ENCODE results near the gene ANO2.
"Not testable (repeated sequence)": the region's sequence is repeated elsewhere in the genome, so short reads cannot be mapped to it uniquely, and the experiment has no call there.

Gene ANO2

DNA sequence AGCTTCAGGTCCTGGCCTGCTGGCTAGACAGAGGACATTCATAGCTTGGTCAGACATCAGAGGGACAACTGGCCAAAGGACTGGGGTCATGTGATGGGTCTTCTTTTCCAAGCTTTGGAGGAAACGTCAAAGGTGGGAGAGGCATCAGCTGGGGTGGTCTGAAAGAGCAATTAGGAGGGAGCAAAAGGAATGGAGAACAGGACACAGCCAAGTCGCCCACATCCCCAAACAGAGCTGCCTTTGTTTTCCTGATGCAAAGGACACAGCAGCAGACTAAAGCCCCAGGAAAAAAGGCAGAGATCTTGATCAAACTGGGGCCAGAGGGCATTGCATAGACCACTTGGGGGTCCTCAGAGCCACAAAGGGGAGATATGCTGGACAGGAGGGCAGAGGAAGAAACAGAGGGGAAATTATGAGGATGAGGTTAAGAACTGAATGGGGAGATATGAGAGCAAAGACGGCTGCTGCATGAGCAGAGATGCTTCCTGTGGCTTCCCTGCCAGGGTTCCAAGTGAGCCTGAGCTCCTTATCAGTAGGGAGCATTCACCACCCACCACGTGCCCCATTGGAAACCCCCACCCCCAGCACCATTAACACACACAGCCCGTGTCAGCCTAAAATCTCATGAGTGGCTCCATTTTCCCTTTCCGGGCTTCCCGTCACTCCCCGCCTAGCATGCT, 62.4 kb downstream of the ANO2 start:
- no peak for DNase-seq

DNA sequence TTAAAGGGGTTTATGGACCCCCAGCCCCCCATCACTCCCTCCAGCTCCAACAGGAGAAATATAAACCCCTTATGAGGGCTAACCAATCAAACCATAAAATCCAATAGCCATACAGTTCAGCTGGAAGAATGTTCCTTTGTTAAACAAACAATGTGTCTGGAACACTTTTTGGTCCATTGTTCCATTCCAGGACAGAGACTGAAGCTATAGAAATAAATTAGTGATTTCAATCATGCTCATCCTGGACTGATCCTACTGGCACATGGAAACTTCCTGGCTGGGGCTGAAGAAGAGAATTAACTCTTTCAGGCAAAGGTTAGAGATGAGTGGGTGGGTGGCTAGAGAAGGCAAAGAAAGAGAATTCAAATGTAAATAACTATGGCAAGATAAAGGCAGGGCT, 63.4 kb downstream of the ANO2 start:
- no peak for DNase-seq

DNA sequence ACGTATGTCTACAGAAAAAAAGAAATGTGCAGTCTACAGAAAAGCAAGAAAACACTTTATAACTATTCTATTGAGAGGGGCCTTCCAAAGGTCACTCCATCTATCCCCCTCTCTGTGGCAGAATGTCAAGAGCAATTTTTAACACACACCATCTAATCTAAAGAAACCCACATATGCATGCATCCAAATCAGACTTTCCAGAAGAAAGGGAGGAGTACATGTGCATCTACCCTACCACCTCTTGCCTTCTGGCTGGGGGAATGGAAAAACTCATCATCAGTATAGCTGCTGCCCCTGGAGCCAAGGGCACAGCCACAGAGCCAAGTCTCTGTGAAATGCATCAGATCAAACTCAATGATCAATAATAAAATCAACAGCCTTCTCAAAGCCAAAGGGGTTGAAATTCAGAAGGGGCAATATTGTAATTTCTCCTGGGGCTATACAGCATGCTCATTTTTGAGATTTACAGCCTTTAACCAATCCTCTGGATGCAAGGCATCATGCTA, 63.9 kb downstream of the ANO2 start:
- DNase-seq = no peak

DNA sequence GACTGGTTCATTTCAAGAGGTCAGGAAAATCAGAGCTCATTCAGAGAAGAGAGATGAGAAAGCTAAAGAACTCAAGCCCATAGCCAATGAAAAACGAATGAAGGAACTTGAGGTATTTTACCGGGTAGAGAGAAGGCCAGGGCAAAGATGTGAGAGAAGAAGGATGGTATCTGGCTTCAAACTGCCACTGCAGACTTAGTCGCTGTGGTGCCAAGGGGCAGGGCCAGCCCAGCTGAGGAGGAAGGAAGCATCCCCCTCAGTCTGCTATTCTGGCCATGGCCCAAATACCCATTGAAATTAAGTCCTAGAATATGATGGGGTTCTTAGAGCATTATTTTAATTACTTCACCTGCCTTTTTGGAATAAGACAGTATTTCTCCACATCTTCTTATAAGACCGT, 69.2 kb downstream of the ANO2 start:
- DNase-seq = no peak

DNA sequence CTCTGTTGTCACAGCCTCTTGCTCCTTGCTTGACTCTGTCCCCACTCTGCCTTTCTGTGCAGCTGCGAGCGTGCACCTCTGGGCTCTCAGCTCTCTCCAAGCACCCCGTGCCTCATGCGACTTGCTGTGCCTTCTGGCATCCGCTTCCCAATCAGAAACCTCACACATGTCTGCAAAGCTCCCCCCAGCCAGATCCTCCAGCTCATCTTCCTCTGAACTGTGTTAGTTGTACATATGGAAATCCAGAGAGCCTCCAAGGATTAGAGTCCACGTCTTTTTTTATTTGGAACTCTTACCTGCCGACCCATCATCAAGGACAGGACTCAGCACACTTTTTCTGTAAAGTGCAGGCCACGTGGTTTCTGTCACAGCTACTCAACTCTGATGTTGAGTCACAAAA, 70.5 kb downstream of the ANO2 start:
- DNase-seq = no peak

DNA sequence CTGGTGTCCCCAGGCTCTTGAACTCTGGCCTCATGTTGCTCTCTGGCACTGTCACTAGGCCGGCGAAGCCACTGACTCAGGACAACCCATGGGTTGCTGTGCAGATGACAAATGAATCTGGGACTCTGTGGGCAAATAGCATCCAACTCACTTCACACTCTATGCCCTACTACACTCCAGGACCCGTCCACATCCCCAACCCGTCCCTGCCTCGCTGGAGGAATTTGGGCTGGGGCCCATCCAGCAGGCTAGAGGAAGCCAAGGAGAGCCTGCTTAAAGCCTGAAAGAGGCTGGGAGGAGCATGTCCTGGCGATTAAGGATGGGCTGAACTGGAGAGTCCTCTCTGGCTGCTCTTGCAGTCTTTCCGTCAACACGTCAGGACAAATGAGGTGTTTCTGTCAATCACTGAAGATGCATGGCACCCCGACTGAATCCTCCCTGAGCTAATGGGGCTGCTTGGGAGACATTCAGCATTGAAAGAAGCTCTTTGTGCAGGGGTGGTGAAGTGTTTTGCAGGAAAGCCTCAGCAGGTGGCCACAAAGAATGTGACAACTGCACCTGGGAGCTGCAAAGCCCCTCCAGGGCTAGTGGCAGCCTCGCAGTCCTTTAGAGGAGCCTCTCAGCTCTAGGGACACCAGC, 71.7 kb downstream of the ANO2 start:
- no peak for DNase-seq

DNA sequence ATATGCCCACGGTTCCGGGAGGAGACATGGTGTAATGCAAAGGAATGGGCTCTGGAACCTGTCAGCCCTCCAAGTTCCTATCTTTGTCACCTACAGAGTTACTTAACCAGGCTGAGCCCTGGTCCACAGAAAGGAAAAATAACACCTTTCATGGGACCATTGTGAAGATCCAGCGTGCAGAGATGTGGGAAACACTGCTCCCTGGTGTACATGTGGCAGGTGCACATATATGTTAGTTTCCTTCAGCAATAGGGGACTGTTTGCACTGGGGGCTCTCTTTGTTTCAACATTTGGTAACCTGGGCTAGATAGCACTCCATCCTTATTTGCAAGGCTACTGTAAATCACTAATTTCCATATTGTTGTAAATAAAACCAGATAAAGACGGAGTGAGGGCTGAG, 72.3 kb downstream of the ANO2 start:
- no peak for DNase-seq

DNA sequence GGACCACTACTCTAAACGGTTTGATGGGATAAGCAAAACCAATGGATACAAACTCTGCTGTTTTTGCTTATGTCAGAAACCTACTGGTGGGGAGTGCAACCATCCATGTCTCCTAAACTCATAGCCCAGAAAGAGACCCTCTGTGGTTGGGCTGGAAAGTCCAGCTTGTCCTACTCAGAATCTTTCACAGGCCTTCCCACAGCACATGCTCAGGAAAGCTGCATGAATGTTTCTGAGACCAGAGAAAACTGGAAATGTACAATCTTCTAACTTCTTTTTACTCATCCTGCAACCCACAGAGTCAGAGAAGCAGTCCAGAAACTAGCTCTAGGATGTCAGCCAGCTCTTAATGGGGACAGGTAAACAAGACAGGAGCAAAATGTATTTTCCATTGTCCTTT, 73.3 kb downstream of the ANO2 start:
- DNase-seq = no peak

DNA sequence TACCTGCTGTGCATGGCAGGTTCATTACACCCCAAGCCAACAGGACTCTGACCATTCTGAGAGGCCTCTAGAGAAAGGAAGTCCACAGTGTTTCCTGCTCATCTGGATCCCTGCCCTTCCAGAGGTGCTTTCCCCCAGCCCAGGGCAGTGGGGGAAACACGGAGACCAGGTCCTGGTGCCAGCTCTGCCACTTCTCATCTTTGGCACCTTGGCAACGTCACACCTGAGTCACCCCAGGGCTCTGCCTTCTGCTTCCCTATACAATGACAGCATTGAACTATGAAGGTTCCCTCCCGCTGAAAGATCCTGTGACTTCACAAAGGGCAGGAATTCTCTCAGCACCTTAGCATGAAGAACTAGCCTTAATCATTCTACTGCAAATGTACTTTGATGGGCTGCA, 74.9 kb downstream of the ANO2 start:
- DNase-seq = no peak

DNA sequence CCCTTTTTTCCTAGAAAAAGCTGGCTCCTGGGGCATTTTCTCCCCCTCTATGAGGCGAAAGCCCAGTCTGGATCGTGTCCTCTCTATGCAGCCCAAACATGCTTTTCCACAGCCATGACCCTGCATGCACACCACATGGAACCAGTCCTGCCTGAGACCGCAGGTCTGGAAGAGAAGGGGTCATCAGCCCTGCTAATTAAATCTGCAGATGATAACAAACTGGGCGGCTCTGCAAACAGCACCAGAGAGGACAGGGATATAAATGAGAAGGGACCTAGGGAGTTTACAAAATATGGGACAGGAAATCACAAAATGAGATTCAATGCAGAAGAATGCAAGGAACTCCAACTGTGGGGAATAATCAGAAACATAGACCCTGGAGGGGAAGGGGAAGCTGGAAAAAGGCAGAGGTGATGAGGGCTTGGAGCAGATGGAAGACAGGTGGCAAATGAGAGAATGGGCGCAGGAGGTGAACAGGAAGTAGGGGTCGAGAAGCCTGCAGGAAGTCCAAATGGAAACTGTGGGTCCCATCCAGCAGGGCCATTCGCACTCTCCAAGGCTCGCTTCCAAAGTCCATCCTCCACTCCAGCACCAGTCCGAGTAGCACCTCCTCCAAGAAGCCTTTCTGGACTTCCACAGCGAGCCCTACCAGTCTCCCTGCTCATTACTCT, 76.3 kb downstream of the ANO2 start:
- DNase-seq = no peak

DNA sequence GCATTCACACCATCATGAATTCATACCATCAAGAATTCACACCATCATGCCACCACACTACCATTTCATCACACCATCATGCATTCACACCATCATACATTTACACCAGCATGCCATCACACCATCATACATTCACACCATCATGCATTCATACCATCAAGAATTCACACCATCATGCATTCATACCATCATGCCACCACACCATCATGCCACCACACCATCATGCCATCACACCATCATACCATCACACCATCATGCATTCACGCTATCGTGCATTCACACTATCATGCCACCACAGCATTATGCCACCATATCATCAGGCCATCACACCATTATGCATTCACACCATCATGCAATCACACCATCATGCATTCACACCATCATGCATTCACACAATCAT, 79.7 kb downstream of the ANO2 start:
- no peak for DNase-seq

DNA sequence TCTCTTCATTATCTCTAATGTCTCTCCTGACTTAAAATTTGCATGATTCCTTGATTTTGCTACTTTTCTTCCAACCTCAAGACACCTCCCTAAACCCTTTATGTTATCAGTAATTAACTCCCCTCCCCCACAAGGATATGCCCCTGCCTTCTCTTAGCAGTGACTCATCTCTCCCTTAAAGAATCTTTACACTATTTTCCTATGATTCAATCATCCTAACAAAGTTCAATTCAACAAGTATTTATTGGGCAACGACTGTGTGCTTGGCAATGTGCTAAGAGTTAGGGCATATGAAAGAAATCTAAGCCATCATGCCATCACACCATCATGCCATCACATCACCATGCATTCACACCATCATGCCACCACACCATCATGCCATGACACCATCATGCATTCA, 80.1 kb downstream of the ANO2 start:
- no peak for DNase-seq

DNA sequence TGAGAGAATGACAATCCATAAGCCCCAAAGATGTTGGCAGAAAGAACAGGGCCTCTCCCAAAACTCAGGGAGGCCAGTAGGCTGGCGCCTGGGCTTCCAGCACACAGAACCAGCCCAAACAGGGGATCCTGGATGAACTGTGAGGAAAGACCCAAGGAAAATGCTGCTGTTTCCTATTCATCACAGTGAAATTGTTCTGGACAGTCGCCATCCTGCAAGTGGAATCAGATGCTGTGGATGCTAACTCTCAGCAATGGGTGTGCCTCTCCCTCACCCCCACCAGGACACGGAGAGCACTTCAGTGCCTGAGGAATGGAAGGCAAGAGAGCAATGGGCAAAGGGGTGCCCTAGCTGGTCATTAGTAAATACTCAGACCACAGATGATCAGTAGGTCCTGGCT, 80.8 kb downstream of the ANO2 start:
- no peak for DNase-seq

DNA sequence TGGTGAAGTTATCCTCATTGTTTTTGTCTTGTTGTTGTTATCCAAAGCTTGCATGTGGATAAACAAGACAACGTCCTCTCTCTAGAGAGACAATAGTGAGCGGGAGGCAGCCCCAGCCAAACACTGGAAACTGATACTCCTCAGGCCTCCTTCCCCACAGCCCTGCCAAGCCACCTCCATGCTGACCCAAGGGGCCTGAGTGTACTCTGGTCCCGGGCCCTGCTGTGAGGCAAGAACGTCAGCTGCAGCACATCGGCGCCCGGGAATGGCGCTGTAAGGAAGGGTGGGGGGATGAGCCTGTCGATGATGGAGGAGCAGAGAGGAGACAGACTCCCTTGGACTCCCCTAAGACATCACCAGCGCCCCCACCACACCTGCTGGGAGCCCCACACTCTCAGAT, 83.6 kb downstream of the ANO2 start:
- DNase-seq = no peak

DNA sequence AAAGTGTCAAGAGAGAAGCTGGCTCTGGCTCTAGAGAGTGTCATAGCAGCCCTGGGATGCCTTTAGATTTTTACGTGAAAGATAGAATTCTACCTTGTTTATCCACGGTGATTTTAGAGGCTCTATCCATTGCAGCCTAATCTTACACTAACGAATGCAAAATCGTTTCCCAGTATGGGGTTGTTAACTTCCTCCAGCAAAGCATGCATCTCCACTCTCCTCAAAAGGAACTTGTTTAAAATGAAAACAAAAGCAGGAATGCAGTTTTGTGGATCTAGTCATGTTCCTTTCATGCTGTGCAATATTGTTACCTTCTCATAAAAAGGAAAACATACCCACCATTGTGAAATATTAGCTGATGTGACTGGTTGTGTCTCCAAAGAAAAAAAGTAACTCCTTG, 88.4 kb downstream of the ANO2 start:
- no peak for DNase-seq

DNA sequence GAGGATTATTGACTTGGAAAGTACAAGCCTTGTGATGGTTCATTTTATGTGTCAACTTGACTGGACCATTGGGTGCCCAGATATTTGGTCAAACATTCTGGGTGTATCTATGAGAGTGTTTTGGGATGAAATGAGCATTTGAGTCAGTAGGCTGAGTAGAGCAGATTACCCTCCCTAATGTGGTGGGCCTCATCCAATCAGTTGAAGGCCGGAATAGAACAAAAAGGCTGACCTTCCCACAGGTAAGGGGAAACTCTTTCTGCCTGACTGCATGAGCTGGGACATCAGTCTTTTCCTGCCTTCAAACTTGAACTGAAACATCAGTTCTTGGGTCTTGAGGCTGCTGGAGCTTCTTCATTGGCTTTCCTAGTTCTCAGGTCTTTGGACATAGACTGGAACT, 98.1 kb downstream of the ANO2 start:
- DNase-seq = no peak

DNA sequence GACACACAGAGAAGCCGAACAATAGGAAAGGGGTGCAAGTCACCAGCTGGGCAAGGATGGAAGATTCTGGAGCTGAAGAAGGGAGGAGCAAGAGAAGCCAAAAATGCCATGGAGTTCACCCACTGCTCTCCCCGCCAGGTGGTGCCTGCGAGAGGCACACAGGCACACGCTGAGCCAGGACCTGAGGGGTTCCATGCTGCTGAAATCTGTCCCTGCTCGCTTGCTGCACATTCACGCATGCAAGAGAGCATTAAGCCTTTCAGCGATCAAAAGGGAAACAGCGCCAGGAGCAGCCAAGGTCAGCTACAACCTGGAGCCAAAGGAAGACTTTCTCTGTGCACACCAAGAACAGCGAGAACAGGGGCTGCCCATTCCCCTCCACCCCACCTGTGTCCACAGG, 104.1 kb downstream of the ANO2 start:
- DNase-seq = no peak

DNA sequence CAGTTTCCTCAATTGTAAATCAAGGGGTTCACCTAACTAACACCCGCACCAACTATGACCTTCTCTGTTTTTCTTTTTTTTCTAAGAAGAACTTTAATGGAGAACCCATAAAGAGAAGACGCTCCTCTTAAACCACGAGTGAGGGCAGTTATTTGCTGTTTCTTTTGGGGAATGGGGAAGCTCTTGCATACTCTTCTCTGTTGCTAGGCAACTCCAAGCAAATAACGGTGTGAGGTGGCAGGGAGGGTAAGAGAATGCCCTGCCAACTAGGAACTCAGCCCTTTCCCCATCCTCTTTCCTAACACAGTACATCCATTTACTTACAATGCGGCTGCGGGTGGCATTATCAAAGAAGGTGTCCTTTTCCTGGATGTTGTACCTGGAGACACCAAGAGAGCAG, 114.9 kb downstream of the ANO2 start:
- DNase-seq = no peak

DNA sequence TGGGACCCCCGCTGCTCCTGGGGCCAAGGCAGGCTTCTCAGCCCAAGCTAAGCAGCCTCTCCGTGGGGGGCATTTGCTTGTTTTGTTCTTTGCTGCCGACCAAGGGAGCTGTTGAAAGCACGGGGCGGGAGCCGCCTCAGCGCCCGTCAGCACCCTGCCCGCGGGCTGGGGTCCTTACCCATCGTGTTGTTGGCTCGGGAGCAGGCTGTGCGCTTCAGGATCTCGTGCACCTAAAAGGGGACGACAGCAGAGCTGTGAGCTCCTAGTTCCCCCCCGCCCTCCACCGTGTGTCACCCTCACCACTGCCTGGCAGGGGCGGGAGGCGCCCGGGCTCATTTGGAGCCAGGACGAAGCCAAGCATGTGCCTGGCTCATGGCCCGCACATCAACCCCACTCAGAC, 117.5 kb downstream of the ANO2 start:
- DNase-seq = no peak

DNA sequence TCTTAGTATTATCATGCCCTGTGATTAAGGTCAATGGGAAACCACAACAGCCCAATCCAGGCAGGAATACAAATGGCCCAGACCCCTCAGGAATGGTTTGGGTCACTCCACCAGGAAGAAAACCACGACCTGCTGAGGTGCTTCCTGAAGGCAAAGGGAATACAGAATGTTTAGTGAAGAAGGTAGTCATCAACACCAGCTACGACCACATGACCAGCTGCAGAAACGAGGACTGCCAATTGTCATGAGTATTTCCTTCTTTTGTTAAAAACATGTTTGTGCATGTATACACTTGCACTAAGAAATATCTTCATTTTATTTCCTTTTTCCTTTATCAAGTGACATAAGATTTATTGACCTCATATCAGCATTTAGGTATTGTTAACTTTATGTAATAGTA, 119.3 kb downstream of the ANO2 start:
- not testable (repeated sequence) for DNase-seq

DNA sequence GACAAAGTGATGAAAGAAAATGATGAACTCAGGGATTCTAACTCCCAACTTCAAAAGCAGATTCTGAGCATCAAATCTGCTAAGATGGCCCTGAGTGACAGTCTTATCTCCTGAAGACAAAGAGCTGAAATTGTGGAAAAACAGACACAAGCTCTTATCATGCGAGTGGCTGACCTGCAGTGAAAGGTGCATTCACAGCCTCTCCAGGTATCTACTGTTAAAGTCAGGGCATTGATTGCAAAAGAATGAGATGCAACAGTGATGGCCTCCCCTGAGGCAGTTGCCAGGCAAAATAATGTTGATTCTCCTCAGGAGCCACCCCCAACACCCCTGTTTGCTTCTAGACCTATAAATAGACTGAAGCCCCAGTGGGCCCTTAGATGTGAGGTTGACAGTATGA, 126.2 kb downstream of the ANO2 start:
- DNase-seq = not testable (repeated sequence)

DNA sequence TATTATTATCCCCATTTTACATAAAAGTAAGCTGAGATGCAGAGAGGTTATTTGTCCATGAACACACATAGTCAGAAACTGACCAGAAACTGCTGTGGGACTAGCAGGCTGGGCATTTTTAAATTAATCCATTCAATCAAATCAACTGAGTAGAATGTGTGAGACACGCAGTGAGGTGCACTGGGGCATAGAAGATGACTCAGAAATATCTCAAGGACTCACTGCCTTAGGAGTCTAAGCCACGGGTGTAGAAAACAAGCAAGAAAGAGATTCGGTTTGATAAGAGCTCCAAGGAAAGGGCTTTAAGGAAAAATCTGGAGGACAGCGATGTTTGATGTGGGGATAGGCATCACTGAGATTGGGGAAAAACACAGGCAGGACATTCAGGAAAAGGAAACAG, 127.8 kb downstream of the ANO2 start:
- no peak for DNase-seq

DNA sequence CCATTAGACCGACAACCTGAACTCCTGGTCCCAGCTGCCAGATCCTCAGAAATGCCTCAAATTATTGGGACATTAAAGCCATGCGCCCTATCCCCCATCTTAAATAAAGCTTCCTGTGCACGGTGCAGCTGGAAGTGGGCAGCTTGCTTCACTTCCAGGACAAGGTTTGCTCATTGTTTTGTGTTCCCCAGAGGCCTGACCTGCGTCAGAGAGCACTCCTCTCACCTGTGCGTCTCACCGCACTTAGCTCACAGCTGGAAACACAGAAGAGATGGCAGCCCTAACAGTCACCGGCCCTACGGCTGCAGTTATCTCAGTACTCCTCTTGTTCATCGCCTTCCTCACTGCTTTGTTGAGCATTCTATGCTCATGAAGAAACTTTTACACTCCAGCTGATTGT, 135.5 kb downstream of the ANO2 start:
- no peak for DNase-seq

DNA sequence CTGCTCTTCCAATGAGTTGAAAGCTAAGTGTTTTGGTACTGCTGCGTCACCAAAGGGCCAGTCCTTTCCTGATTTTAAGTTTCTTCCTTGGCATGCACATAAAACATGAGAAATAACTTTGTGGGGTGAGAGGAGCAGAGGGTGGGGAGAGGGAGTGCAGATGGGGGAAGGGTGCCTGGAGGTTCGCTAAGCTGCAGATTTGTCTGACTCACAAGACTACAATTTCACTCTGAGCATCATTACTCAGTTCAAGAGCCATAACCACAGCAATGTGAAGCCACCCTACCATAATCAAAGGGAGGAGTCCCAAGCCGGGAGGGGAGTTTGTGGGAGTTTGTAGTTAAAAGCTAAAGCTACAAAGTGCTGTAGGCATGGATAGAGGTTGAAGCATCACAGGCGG, 136.1 kb downstream of the ANO2 start:
- no peak for DNase-seq
